Upper lobe of left lung (tissue), 4 donors: ENCODE data around the gene INKA2.

Experiments used
- EP300 ChIP-seq, 4 donors: sonication (generic); formaldehyde crosslinking; IDR thresholded peaks; one replicate each; pipeline ENCODE4 v1.5.1; 2017; ENCODE audit warnings: antibody characterized with exemption in 4 of 4, control low read depth in 2 of 4
- POLR2AphosphoS5 ChIP-seq, 2 donors: sonication (generic); formaldehyde crosslinking; IDR thresholded peaks; one replicate each; pipeline ENCODE4 v1.5.1; 2017; ENCODE audit warnings: antibody characterized with exemption in 2 of 2
- TF ChIP-seq, protein P1 (sequence below), 6 experiments: fragments of 450-650 bp in 4 of 6; fragments of 200-600 bp in 2 of 6; sonication (generic) in 2 of 6; IDR thresholded peaks; one replicate each; pipeline ENCODE4 v1.5.1; 2016 to 2019; ENCODE audit warnings: antibody characterized with exemption in 6 of 6

DNA sequence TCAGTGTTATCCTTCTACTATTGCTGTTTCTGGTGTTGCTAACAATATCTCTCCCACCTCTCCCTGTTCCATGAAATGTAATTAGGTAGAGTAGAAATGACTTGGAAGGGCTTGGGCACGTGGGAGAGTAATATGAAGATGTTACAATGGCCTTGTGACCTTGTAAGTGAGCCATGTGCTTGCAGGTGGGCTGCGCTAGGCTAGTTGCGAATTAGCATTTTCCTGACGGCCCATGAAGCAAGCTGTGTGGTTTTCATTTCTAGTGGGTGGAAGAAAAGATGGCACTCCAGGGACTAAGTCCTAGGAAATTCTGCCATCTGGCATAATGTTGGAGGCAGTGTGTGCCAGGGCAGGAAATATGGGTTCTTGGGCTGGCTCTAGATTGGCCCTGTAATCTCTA is 8.8 kb upstream of the INKA2 start:
- TF ChIP-seq, protein P1, sequence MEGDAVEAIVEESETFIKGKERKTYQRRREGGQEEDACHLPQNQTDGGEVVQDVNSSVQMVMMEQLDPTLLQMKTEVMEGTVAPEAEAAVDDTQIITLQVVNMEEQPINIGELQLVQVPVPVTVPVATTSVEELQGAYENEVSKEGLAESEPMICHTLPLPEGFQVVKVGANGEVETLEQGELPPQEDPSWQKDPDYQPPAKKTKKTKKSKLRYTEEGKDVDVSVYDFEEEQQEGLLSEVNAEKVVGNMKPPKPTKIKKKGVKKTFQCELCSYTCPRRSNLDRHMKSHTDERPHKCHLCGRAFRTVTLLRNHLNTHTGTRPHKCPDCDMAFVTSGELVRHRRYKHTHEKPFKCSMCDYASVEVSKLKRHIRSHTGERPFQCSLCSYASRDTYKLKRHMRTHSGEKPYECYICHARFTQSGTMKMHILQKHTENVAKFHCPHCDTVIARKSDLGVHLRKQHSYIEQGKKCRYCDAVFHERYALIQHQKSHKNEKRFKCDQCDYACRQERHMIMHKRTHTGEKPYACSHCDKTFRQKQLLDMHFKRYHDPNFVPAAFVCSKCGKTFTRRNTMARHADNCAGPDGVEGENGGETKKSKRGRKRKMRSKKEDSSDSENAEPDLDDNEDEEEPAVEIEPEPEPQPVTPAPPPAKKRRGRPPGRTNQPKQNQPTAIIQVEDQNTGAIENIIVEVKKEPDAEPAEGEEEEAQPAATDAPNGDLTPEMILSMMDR (IDR thresholded peaks at IDR 0.05) = no peak
- no peak for TF ChIP-seq POLR2AphosphoS5 (IDR thresholded peaks at IDR 0.05)
- TF ChIP-seq EP300 (IDR thresholded peaks at IDR 0.05) = no peak
